SH-SY5Y (cell line): ENCODE results near the gene CYP27C1.

Source experiments
- GATA2 ChIP-seq: IDR thresholded peaks from 2 replicates; pipeline ENCODE4 v1.6.1; 2011; ENCODE audit warnings: mild to moderate bottlenecking, low read depth, low read length
- GATA3 ChIP-seq: IDR thresholded peaks from 2 replicates; pipeline ENCODE4 v1.6.1; 2011; ENCODE audit warnings: low read depth, mild to moderate bottlenecking, low read length, moderate library complexity

DNA sequence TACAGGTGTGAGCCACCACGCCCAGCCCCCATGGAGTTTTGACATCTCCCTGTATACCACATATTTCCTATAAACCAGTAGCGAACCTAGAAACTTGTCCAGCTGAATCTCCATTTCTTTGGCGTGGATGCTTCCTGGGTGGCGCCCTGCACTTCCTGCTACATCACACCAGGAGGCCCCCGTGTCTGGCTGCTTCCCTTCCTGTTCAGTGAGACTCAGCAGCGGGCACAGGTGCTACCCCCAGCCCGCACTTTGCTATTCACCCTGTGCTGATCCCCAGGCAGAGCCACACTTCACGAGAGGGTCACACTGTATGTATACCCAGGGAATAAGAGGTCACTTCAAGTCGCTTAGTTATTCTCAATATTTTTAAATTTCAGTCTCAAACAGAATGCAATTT lies 35.0 kb downstream of the CYP27C1 start:
- TF ChIP-seq GATA3 (no peak), GATA2 (no peak)
